GM18499 (cell line): ENCODE measurements around the gene CEP97.
A peak's percentile ranks its signal among the peaks of the same experiment; 100 is the strongest.
"Not testable (repeated sequence)": the region's sequence is repeated elsewhere in the genome, so short reads cannot be mapped to it uniquely, and the experiment has no call there.

Experiments
- ATAC-seq: cut with Tn5 transposase; IDR thresholded peaks from one replicate; pipeline ENCODE4 v1.9.1; 2021; ENCODE audit warnings: moderate number of reproducible peaks; ENCODE audit not compliant: insufficient read depth, unreplicated experiment

CEP97 gene

GRCh38 chr3:101701696-101702634, 22.4 kb upstream of the CEP97 start:
- no peak for ATAC-seq

GRCh38 chr3:101702726-101703125, 21.7 kb upstream of the CEP97 start:
- no peak for ATAC-seq

- ATAC-seq, result no peak
Observed at GRCh38 chr3:101703169-101703568, 21.2 kb upstream of the CEP97 start.

GRCh38 chr3:101704639-101705038, 19.8 kb upstream of the CEP97 start:
- ATAC-seq, result not testable (repeated sequence)

GRCh38 chr3:101709126-101709525, 15.3 kb upstream of the CEP97 start:
- no peak for ATAC-seq

GRCh38 chr3:101718455-101718854, 6.0 kb upstream of the CEP97 start:
- ATAC-seq, result no peak

- ATAC-seq, result no peak
Observed at GRCh38 chr3:101719604-101720185, 4.7 kb upstream of the CEP97 start.

GRCh38 chr3:101720851-101721840, 3.3 kb upstream of the CEP97 start:
- ATAC-seq, result no peak

GRCh38 chr3:101722394-101723173, 1.8 kb upstream of the CEP97 start:
- ATAC-seq, result peak; percentile 54

- no peak for ATAC-seq
Observed at GRCh38 chr3:101725194-101725889, 928 bp downstream of the CEP97 start.

GRCh38 chr3:101725890-101726275, 1.5 kb downstream of the CEP97 start:
- ATAC-seq, result no peak

- no peak for ATAC-seq
Observed at GRCh38 chr3:101729586-101729985, 5.2 kb downstream of the CEP97 start.

GRCh38 chr3:101730839-101731238, 6.4 kb downstream of the CEP97 start:
- no peak for ATAC-seq

- no peak for ATAC-seq
Observed at GRCh38 chr3:101732240-101732641, 7.8 kb downstream of the CEP97 start.

GRCh38 chr3:101735833-101736232, 11.4 kb downstream of the CEP97 start:
- no peak for ATAC-seq

- ATAC-seq, result not testable (repeated sequence)
Observed at GRCh38 chr3:101741914-101742313, 17.5 kb downstream of the CEP97 start.

GRCh38 chr3:101744811-101745210, 20.4 kb downstream of the CEP97 start:
- ATAC-seq, result no peak

GRCh38 chr3:101745934-101746333, 21.5 kb downstream of the CEP97 start:
- not testable (repeated sequence) for ATAC-seq
